ENCODE data around the gene IDNK.
"Not testable (repeated sequence)": the region's sequence is repeated elsewhere in the genome, so short reads cannot be mapped to it uniquely, and the experiment has no call there.

Gene IDNK

GRCh38 chr9:83622939-83623678 lies at the start of gene IDNK:
TSS of gene IDNK (plus strand) at chr9:83623143. CDS start at chr9:83623172, 29 bp downstream.
- in situ Hi-C loops (cut with MboI; ENCODE audit: low sequenced_read_pairs) = no loop called here

GRCh38 chr9:83574482-83574881 lies 48.5 kb upstream of the IDNK start:
- in situ Hi-C loops (cut with MboI; ENCODE audit: low sequenced_read_pairs) = no loop called here

- in situ Hi-C loops (cut with MboI; ENCODE audit: low sequenced_read_pairs) = no loop called here
Measured at GRCh38 chr9:83582029-83582428, 40.9 kb upstream of the IDNK start.

GRCh38 chr9:83583151-83584014 lies 39.6 kb upstream of the IDNK start:
- in situ Hi-C loops (cut with MboI; ENCODE audit: low sequenced_read_pairs) = no loop called here

GRCh38 chr9:83584995-83585394 lies 37.9 kb upstream of the IDNK start:
- in situ Hi-C loops (cut with MboI; ENCODE audit: low sequenced_read_pairs) = no loop called here

GRCh38 chr9:83588256-83588655 lies 34.7 kb upstream of the IDNK start:
- in situ Hi-C loops (cut with MboI; ENCODE audit: low sequenced_read_pairs) = no loop called here

GRCh38 chr9:83596899-83597504 lies 25.9 kb upstream of the IDNK start:
- in situ Hi-C loops (cut with MboI; ENCODE audit: low sequenced_read_pairs) = no loop called here

GRCh38 chr9:83598487-83598886 lies 24.5 kb upstream of the IDNK start:
- in situ Hi-C loops (cut with MboI; ENCODE audit: low sequenced_read_pairs) = no loop called here

GRCh38 chr9:83599071-83599470 lies 23.9 kb upstream of the IDNK start:
- in situ Hi-C loops (cut with MboI; ENCODE audit: low sequenced_read_pairs) = no loop called here

GRCh38 chr9:83601463-83601862 lies 21.5 kb upstream of the IDNK start:
- in situ Hi-C loops (cut with MboI; ENCODE audit: low sequenced_read_pairs) = no loop called here

- in situ Hi-C loops (cut with MboI; ENCODE audit: low sequenced_read_pairs) = not testable (repeated sequence)
Measured at GRCh38 chr9:83607620-83608019, 15.3 kb upstream of the IDNK start.

GRCh38 chr9:83613298-83613697 lies 9.6 kb upstream of the IDNK start:
- in situ Hi-C loops (cut with MboI; ENCODE audit: low sequenced_read_pairs) = not testable (repeated sequence)

GRCh38 chr9:83617299-83617698 lies 5.6 kb upstream of the IDNK start:
- in situ Hi-C loops (cut with MboI; ENCODE audit: low sequenced_read_pairs) = no loop called here

GRCh38 chr9:83620841-83621636 lies 1.9 kb upstream of the IDNK start:
- in situ Hi-C loops (cut with MboI; ENCODE audit: low sequenced_read_pairs) = no loop called here

GRCh38 chr9:83622433-83622938 lies 457 bp upstream of the IDNK start:
- in situ Hi-C loops (cut with MboI; ENCODE audit: low sequenced_read_pairs) = no loop called here

GRCh38 chr9:83623679-83624076 lies 735 bp downstream of the IDNK start:
- in situ Hi-C loops (cut with MboI; ENCODE audit: low sequenced_read_pairs) = no loop called here

- in situ Hi-C loops (cut with MboI; ENCODE audit: low sequenced_read_pairs) = loop anchor here (25.0 kb wide), 1 partner anchor 287 kb away; the partner anchor contains the start of gene KIF27
Measured at GRCh38 chr9:83625178-83625577, 2.2 kb downstream of the IDNK start.

- in situ Hi-C loops (cut with MboI; ENCODE audit: low sequenced_read_pairs) = loop anchor here (25.0 kb wide), 1 partner anchor 284 kb away; the partner anchor contains the start of gene KIF27
Measured at GRCh38 chr9:83628540-83628939, 5.6 kb downstream of the IDNK start.

GRCh38 chr9:83629433-83630104 lies 6.6 kb downstream of the IDNK start:
- in situ Hi-C loops (cut with MboI; ENCODE audit: low sequenced_read_pairs) = loop anchor here (25.0 kb wide), 1 partner anchor 283 kb away; the partner anchor contains the start of gene KIF27
